SK-N-SH (cell line): ENCODE results near the gene COPE. TPM values are rescaled to one million over a fixed set of nuclear protein-coding genes. Genes with fewer than 3 reads are reported as not detected.

Experiments used
- CTCF ChIA-PET: fragments of 300-600, 350-600 bp; formaldehyde crosslinking; extraction: SDS; loops from one replicate; lab custom pipeline; 2021; lab: Yijun Ruan, JAX
- POLR2A ChIA-PET: fragments of 350-600 bp; sonication (Branson Sonifier 250); formaldehyde crosslinking; extraction: SDS; loops from one replicate; lab custom pipeline; 2020; ENCODE audit warnings: antibody characterized with exemption, inconsistent platforms; lab: Yijun Ruan, JAX
- DNase-seq: peaks from one replicate; pipeline ENCODE4 v3.0.0; 2012
- H2AFZ ChIP-seq: fragments of 200-600 bp; sonication (generic); 2 replicates; pipeline ENCODE4 v1.8.1; 2016; ENCODE audit warnings: antibody characterized with exemption, mild to moderate bottlenecking, low read depth
- H3F3A ChIP-seq: fragments of 200-600 bp; sonication (generic); replicated peaks from 2 replicates; pipeline ENCODE3; 2016; ENCODE audit warnings: antibody characterized with exemption, mild to moderate bottlenecking; ENCODE audit not compliant: insufficient read depth
- H3K27ac ChIP-seq, 2 experiments: fragments of 200-500 bp in 1 of 2; fragments of 200-600 bp in 1 of 2; sonication (Bioruptor generic) in 1 of 2; sonication (generic), shearing (Covaris generic) in 1 of 2; 2 replicates each; pipeline versions ENCODE4 v1.5.1 to v1.6.1; 2014 to 2016; ENCODE audit warnings: low read depth in 2 of 2, inconsistent platforms in 1 of 2, low read length in 1 of 2, mild to moderate bottlenecking in 1 of 2, mixed read lengths in 1 of 2
- H3K27me3 ChIP-seq: fragments of 200-600 bp; sonication (generic), shearing (Covaris generic); 2 replicates; pipeline ENCODE4 v1.6.1; 2016; ENCODE audit warnings: mixed run types; ENCODE audit not compliant: insufficient read depth
- H3K36me3 ChIP-seq, 2 experiments: fragments of 200-500 bp in 1 of 2; fragments of 200-600 bp in 1 of 2; sonication (Bioruptor generic) in 1 of 2; sonication (generic) in 1 of 2; replicated peaks in 1 of 2; 2 replicates each; pipeline versions ENCODE3 to v1.5.1; 2014 to 2016; ENCODE audit warnings: low read length in 1 of 2, mild to moderate bottlenecking in 1 of 2; ENCODE audit not compliant: insufficient read depth in 2 of 2, control insufficient read depth in 1 of 2
- H3K4me1 ChIP-seq, 2 experiments: fragments of 200-500 bp in 1 of 2; fragments of 200-600 bp in 1 of 2; sonication (Bioruptor generic) in 1 of 2; sonication (generic), shearing (Covaris generic) in 1 of 2; 2 replicates each; pipeline versions ENCODE4 v1.5.1 to v1.6.1; 2014 to 2016; ENCODE audit warnings: low read depth in 1 of 2, low read length in 1 of 2, mixed run types in 1 of 2; ENCODE audit not compliant: insufficient read depth in 2 of 2, control insufficient read depth in 1 of 2
- H3K4me2 ChIP-seq: fragments of 200-600 bp; sonication (generic), shearing (Covaris generic); 2 replicates; pipeline ENCODE4 v1.6.1; 2017; ENCODE audit warnings: mixed run types
- H3K4me3 ChIP-seq, 2 experiments: fragments of 200-500 bp in 1 of 2; fragments of 200-600 bp in 1 of 2; sonication (Bioruptor generic) in 1 of 2; sonication (generic), shearing (Covaris generic) in 1 of 2; 2 replicates each; pipeline versions ENCODE4 v1.5.1 to v1.8.1; 2014 to 2016; ENCODE audit warnings: low read depth in 2 of 2, inconsistent platforms in 1 of 2, low read length in 1 of 2, mild to moderate bottlenecking in 1 of 2, mixed read lengths in 1 of 2, moderate library complexity in 1 of 2
- H3K79me2 ChIP-seq: fragments of 200-600 bp; sonication (generic); 2 replicates; pipeline ENCODE4 v1.8.1; 2017; ENCODE audit warnings: mild to moderate bottlenecking; ENCODE audit not compliant: insufficient read depth
- H3K9ac ChIP-seq: fragments of 200-600 bp; sonication (generic); 2 replicates; pipeline ENCODE4 v1.6.1; 2017; ENCODE audit warnings: mixed run types
- H3K9me2 ChIP-seq: fragments of 200-600 bp; sonication (generic); 2 replicates; pipeline ENCODE4 v1.6.1; 2017; ENCODE audit warnings: mixed run types
- H3K9me3 ChIP-seq: fragments of 200-600 bp; sonication (generic); 2 replicates; pipeline ENCODE4 v1.6.1; 2017; ENCODE audit warnings: mixed run types, mild to moderate bottlenecking, moderate library complexity
- H4K20me1 ChIP-seq: fragments of 200-600 bp; sonication (generic); 2 replicates; pipeline ENCODE4 v1.6.1; 2017; ENCODE audit warnings: mild to moderate bottlenecking, mixed run types; ENCODE audit not compliant: insufficient read depth
- EZH2phosphoT487 ChIP-seq: fragments of 200-600 bp; sonication (generic); IDR thresholded peaks from 2 replicates; pipeline ENCODE4 v1.6.1; 2017; ENCODE audit warnings: low read depth, mixed run types, mild to moderate bottlenecking, antibody characterized with exemption, moderate library complexity, borderline replicate concordance
- FOSL2 ChIP-seq: IDR thresholded peaks from 2 replicates; pipeline ENCODE4 v1.4.0; 2012; ENCODE audit warnings: low read depth, mild to moderate bottlenecking, moderate library complexity, borderline replicate concordance
- NRF1 ChIP-seq: IDR thresholded peaks from 2 replicates; pipeline ENCODE4 v1.6.1; 2012; ENCODE audit warnings: low read depth, mild to moderate bottlenecking, low read length
- RFX5 ChIP-seq: IDR thresholded peaks from 2 replicates; pipeline ENCODE4 v1.6.1; 2012; ENCODE audit warnings: mild to moderate bottlenecking, improper control_type of control experiment, low read length
- TAF1 ChIP-seq: IDR thresholded peaks from 2 replicates; pipeline ENCODE4 v1.6.1; 2012; ENCODE audit warnings: low read depth, mild to moderate bottlenecking, low read length, moderate library complexity, borderline replicate concordance
- TCF12 ChIP-seq: IDR thresholded peaks from 2 replicates; pipeline ENCODE4 v1.4.0; 2012
- TEAD4 ChIP-seq: IDR thresholded peaks from 2 replicates; pipeline ENCODE4 v1.4.0; 2012; ENCODE audit warnings: mild to moderate bottlenecking, borderline replicate concordance; ENCODE audit not compliant: insufficient read depth
- WGBS: methylation state at CpG from one replicate; pipeline ENCODE4 v1.1.6; 2017; ENCODE audit warnings: low lambda C conversion rate; 5-methylcytosine and 5-hydroxymethylcytosine counted together
- polyA plus RNA-seq, 3 experiments: library from polyadenylated mRNA; depleted of rRNA; stranded (reverse); fragments of >200 nt; gene quantifications; 2 replicates each; pipeline ENCODE4 v1.2.3, GENCODE V29; 2012
- TF ChIP-seq, protein P1 (sequence below): IDR thresholded peaks from 2 replicates; pipeline ENCODE4 v1.4.0; 2012; ENCODE audit warnings: low read depth, borderline replicate concordance

The COPE gene
- polyA plus RNA-seq, 1 of the 3 experiments (the other 2 are of a cell fraction) = 450 TPM

DNA sequence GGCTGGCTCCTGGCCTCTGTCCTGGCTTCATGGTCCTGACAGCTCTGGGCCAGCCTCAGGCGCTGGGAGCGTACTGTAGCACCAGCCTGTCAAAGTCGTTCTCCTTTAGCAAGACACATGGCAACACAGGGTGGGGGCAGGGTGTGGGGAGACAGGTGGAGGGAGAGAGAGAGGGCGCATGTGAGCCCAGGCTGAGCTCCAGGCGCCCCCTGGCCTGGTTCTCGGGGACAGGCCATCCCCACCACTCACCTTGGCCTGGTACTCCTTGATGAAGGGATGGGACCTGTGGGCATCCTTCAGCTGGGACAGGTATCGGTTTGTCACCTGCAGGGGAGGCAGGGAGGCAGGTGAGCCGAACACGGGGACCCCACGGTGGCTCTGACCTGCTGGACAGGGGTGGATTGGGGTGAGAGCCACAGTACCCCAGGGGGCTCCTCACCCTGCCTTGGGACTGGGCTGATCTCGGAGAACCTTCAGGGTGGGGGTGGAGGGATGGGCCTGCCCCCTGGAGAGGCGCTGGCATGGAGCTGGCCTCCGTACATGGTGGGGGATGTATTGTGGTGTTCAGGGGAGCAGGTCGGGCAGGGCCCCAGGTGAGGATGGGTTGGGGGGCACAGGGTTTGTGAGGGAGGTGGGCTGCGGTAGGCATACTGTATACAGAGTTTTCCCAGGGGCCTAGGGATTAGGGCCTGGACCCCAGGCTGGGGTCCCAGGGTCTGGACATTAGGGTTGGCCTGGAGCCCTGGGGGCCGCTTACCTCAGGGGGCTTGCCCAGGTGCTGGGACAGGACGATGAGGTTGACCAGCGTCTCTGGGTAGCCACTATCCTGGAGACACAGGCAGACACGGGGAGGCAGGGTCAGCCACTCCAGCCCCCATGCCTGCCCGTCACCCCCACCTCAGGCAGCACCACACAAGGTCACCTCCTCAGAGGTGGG, 19.3 kb downstream of the COPE start:
- Histone ChIP-seq H4K20me1 (no peaks in the 10 kb centered on the region), H3K4me3 (no peak overlapping the region), H3F3A (peaks cover 9% of the 10 kb centered on the region), H2AFZ (no peak overlapping the region), H3K9ac (no peak overlapping the region), H3K9me2 (no peaks in the 10 kb centered on the region), H3K4me2 (no peak overlapping the region), H3K4me1 (peaks cover 0 to 11% of the 10 kb centered on the region in 2 experiments; a peak in 1 of 4 replicates), H3K79me2 (no peaks in the 10 kb centered on the region), H3K9me3 (no peaks in the 10 kb centered on the region), H3K27me3 (no peaks in the 10 kb centered on the region), H3K36me3 (peaks cover 0 to 34% of the 10 kb centered on the region in 2 experiments), H3K27ac (no peak overlapping the region)
- no peak for DNase-seq
- 94% methylated on average over 7 of the region's 20 CpGs for WGBS
- CTCF ChIA-PET = interaction anchor here (1.6 kb wide), 1 partner anchor 449 kb away, joined by 5 read pairs; no protein-coding TSS in a partner anchor
- TF ChIP-seq TCF12 = no peak
- TF ChIP-seq FOSL2 = no peak
- no peak for TF ChIP-seq TAF1
- no peak for TF ChIP-seq TEAD4
- POLR2A ChIA-PET = interaction anchor here (2.1 kb wide), 1 partner anchor 19 kb away, joined by 6 read pairs; the partner anchor contains the start of genes COPE and DDX49

DNA sequence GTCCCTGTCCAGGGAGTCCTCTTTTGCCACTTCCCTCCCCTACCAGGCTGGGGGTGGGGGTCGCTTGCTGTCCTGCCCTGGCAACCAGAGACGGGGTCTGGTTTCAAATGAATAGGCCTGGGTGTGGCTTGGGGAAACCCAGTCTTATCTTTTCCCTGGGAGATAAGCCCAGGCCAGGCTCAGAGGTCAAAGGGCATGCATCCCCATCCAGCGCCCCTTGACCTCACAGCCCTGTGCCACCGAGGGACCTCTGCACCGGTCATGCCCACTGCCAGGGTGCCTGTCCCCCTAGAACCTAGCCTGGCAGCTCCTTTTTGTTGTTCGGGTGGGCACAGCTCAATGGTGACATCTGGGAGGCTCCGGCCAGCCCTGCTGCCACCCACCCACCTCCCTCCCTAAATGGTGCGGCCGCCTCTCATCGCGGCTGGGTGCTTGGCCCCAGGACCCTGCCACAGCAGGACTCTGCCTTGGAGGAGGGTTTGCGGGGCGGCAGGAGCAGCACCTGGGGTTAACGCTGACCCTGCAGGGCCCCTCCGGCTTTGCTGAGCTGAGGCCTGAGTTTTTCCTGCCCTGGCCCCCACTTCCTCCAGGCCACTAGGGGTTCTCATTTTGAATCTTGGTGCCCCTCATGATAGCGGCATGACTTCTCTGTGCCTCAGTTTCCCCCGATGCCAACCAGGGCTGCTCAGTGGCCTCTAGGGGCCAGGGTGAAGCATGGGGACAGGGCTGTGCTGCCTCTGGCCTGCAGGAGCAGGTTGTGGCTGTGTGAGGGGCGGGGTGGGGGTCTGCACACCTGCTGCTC, 20.4 kb downstream of the COPE start:
- no peak overlapping the region for H2AFZ ChIP-seq
- peaks cover 0 to 27% of the 10 kb centered on the region in 2 experiments for H3K36me3 ChIP-seq
- no peaks in the 10 kb centered on the region for H3K9me3 ChIP-seq
- ChIA-PET CTCF (interaction anchor here (1.1 to 6.3 kb wide), 4 partner anchors 20 to 448 kb away, joined by 3 to 76 read pairs (median 6); partner anchors contain the start of genes COPE and DDX49), POLR2A (interaction anchor here (0.7 to 2.1 kb wide), 2 partner anchors 8 to 21 kb away, joined by 3 to 6 read pairs; partner anchors contain the start of genes COPE and DDX49)
- no peak for DNase-seq
- H3K79me2 ChIP-seq = no peaks in the 10 kb centered on the region
- no peaks in the 10 kb centered on the region for H4K20me1 ChIP-seq
- H3K9ac ChIP-seq = no peak overlapping the region
- no peak overlapping the region for H3K27ac ChIP-seq
- WGBS = 85% methylated on average over 12 of the region's 18 CpGs
- no peaks in the 10 kb centered on the region for H3K9me2 ChIP-seq
- no peak for TF ChIP-seq NRF1
- TF ChIP-seq EZH2phosphoT487 = no peak
- no peak for TF ChIP-seq RFX5
- TF ChIP-seq TAF1 = no peak
- TF ChIP-seq, protein P1, sequence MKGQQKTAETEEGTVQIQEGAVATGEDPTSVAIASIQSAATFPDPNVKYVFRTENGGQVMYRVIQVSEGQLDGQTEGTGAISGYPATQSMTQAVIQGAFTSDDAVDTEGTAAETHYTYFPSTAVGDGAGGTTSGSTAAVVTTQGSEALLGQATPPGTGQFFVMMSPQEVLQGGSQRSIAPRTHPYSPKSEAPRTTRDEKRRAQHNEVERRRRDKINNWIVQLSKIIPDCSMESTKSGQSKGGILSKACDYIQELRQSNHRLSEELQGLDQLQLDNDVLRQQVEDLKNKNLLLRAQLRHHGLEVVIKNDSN = no peak
- no peak for TF ChIP-seq TEAD4
- no peaks in the 10 kb centered on the region for H3K27me3 ChIP-seq
- H3K4me1 ChIP-seq = peaks cover 0 to 20% of the 10 kb centered on the region in 2 experiments; a peak in 1 of 4 replicates
- no peak overlapping the region for H3K4me2 ChIP-seq
- H3F3A ChIP-seq = peaks cover 9% of the 10 kb centered on the region
- no peak overlapping the region for H3K4me3 ChIP-seq
